NOMO-1 (cell line): Measurements from ENCODE around the gene IGF1R.
"Not testable (repeated sequence)": the region's sequence is repeated elsewhere in the genome, so short reads cannot be mapped to it uniquely, and the experiment has no call there.

ENCODE experiments used
- DNase-seq, 2 experiments: peaks; one replicate each; lab custom pipeline; 2025; ENCODE audit not compliant: unreplicated experiment in 2 of 2; lab: John Stamatoyannopoulos, UW

The IGF1R gene

DNA sequence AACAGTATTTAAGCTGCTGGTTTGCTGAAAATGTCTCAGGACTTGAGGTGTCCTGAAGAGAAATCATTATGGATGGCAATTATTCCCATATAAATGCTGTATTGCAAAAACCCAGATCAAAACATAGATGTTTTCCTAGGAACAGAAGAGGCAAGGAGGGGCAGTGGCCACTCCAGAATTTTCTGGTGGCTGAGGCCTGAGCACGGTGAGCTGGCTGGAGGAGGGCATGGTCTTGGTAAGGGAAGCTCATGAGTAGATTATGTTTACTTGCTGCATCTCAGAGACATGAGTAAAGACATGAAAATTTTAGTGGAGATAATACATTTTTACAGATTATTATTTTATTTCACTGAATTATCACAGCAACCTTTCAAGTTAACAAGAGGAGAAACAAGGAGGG is 328.2 kb downstream of the IGF1R start:
- no peak for DNase-seq

DNA sequence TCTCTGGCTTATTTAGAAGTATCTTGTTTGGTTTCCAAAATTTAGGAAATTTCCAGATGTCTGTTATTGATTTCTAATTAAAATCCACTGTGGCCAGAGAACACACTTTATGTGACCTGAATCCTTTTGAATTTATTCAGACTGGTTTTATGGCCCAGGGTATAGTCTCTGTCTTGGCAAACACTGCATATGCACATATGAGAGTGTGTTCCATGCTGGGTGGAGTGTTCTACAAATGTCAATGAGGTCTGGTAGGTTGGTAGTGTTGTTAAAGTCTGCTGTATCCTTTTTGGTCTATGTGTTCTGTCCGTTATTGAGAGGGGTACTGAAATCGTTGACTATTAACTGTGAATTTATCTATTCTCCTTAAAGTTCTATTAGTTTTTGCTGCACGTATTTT is 329.1 kb downstream of the IGF1R start:
- DNase-seq: no peak

DNA sequence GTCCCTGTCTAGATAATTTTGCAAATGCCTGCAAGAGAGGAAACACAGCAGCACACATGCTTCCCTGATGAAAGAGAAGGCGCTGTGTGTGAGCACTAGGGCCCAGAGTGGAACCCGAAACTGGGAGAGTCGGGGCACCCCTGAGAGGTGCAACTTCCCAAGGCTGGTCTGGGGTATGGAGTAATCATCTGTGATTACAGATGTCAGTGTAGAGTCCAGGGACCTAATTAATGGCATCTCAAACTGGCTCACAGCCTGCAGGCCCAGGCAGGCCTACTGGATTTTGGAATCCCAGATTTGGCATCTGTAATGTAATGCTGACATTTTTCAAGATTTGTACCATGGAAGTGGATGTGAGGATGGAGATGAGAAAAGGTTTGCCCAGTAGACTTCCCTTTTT is 329.8 kb downstream of the IGF1R start:
- no peak for DNase-seq

DNA sequence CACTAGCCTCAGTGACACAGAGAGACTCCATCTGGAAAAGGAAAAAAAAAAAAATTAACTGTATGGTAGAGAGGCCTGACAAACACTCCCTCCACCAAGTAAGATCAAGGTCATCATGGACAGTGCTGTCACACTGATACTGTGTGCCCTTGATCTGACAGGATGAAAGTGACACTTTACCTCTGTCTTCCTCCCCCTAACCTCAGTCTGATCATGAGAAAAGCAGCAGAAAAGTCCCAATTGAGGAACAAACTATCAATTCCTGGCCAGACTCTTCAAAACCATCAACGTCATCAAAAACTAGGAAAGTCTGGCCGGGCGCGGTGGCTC is 332.5 kb downstream of the IGF1R start:
- no peak for DNase-seq

DNA sequence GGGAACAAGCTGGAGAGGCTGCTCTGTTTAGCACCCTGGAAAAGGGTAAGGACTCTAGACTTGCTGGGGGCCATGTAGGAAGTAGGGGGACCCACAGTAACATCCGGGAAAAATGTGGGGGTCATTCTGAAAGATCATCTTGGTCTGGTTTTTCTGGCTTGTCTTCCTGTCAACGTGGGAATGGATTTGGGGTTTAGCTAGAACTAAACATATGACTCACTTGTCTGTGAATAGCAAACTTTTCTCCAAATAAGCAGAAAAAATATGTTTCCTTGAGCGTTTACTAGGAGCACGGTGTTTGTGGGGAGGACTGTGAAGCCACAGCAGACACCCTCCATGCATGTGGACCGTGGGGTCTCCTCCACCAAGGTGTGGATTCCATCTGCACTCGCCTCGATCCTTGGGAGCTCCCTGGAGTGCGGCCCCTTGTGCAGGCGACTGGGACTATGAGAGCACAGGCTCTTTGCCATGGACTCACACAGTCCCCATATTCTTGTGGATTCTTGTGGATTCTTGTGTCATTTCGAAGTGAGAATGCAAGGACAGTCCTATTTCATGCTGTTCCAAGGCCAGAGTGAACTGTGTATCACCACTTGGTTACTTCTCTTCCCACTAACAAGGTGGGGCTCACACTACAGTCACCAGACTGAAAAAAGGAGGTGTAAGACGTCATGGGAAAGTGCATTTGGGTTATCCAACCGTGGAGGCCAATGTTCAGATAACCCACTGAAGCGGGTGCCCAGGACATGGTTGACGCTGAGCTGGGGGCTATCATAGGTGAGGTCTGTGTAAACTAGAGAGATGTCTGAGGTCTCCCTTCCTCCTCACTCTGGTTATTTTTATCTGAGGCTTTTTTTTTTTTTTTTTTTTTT is 333.7 kb downstream of the IGF1R start:
- DNase-seq: no peak

DNA sequence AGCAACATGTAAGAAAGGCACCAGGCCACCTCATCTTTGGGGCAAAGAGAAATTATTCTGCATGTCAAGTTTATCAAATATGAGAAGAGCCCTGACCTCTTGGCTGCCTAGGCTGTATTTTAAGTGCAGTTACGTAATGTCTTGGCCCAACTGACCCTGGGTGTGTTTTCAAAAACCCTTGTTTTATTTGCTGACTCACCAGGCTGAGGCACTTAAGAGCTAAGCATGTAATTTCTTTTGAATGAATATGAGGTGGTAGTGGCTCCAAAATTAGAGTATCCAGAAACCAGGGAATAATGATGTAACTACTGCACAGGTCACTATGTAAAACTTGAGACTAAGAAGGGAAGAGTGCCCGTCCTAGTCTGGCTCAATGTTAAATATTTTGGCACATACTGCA is 335.0 kb downstream of the IGF1R start:
- peak; percentile 76 to 87 for DNase-seq

DNA sequence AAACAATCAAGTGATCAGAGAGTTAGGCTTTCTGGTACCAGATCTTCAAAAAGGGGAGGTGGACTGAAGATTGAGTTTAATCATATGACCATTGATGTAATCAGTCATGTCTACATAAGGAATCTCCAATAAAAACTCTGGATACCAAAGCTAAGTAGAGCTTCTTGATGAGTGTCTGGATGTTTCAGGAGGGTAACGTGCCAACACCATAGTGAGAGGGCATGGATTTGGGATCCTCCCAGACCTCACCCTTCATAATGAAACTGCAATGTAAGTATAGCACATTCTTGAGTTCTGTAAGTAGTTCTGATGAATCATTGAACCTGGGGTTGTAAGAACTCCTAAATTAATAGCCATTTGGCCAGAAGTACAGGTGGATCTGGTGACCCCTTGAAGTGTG is 337.9 kb downstream of the IGF1R start:
- DNase-seq: no peak

DNA sequence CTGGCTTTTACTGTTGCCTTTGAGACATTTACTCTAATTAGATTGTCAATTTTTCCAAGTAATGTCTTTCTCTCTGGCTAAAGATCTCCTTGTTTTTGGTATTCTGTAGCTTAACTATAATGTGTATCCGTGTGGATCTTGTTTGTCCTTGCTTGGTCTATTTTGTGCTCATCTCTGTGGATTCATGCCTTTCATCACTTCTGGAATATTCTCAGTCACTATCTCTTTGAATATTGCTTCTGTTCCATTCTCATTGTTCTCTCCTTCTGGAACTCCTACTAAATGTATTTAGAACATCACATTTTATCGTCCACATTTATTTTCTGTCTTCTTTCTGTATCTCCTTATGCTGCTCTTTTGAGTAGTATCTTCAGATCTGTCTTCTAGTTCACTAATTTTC is 346.6 kb downstream of the IGF1R start:
- no peak for DNase-seq

DNA sequence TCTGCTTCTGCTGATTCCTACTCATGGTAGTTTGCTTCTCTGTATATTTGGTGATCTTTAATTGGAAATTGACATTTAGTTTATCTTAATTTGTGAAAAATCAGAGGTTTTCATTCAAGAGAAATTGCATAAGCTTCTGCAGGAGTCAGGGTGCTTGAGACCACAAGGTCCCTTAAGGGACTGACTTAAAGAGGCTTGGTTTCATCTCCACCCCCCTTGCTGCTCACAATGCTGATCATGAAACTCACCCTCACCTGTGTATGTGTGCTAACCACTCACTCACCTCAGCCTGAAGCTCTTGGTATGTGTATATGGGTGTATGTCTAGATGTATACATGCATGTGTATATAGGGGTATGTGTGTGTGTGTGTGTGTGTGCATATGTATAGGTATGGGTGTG is 347.8 kb downstream of the IGF1R start:
- no peak for DNase-seq

DNA sequence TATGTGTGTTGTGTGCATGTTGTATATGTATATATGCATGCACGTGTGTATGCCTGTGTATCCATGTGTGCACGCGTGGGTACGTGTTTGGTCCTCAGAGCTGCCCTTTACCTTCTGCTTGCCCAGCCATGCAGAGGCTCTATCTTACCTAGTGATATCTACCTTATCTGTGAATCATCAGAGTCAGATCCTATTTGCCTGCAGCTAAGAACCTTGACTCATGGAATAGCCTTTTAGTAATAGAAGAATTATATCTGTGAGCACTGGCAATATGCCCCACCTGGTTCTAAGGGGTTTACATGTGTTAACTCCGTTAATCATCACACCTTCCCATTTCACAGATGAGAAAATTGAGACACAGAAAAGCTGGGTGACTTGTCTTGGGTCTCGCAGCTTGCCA is 348.3 kb downstream of the IGF1R start:
- no peak for DNase-seq

DNA sequence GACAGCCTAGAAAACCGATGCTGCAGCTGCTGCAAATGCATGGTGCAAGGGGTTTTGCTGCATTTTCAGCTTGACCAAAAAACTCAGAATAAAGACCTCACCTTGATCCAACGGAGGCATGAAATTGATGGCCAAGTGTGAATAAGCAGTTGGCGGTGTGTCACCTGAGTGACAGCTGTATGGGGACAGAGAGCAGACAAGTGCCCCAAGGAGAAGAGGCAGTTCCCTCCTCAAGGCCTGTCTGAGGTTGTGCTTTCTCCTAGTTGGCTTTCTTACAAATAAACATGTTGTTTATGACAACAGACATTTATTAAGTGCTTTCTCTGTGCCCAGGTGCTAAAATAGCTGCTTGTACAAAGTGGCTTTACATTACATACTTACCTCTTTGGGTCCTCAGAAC is 349.0 kb downstream of the IGF1R start:
- DNase-seq: no peak

DNA sequence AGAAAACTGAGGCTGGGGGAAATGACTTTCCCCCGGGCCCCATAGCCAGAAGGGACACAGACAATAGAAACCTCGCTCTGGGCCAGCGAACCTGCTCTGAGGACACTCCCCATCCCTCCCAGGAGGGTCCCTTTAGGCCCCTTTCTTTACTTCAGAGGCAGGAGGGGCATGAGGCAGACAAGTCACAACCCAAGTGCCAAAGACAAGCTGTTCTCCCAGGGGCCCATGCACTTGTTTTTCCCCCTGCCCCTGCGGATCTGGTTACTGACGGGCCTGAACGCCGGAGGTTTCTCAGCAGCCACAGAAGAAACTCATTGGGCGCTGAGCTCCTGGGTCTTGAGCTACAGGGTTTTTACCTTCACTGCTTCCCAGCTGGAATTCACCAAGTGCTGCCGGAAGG is 349.4 kb downstream of the IGF1R start:
- no peak for DNase-seq

DNA sequence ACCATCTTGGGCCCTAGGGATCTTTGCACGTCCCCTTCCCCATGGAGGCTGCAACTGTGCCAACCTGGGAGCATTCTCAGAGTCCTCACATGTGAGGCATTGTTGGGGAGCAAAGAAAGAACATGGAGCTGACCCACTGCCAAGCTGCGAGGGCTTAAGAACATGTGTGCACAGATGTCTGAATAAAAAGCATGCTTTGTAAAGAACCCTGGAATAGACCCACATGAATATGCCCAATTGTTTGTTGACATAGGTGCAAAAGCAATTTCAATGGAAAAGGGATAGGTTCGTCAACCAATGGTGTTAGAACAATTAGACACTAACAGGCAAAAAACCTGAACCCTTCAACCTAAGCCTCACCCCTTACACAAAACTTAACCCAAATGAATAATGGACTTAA is 349.9 kb downstream of the IGF1R start:
- no peak for DNase-seq

DNA sequence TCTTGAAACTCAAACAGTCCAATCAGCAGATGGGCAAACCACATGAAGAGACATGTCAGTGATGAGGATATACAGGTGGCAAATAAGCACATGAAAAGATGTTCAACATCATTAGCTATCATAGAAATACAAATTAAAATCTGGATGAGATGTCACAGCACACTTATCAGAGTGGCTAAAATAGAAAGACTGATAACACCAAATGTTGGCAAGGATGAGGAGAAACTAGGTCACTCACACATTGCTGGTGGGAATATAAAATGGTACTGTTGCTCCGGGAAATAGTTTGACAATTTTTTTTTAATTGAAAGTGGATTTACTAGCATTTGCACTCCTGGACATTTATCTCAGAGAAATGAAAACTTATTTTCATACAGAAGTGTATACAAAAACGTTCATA is 350.9 kb downstream of the IGF1R start:
- DNase-seq: no peak

DNA sequence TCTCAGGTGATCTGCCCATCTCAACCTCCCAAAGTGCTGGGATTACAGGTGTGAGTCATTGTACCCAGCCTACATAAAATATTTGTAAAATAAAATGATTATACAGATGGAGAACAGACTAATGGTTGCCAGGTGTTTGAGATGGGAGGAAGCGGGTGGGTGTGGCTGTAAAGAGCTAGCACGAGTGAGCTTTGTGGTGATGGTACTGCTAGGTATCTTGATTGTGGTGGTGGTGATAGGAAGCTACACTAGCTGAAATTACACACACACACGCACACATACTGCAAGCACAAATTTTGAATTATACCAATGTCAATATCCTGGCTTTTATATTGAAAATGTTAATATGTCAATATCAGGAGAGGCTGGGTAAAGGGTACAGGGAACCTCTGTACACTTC is 353.9 kb downstream of the IGF1R start:
- DNase-seq: no peak

DNA sequence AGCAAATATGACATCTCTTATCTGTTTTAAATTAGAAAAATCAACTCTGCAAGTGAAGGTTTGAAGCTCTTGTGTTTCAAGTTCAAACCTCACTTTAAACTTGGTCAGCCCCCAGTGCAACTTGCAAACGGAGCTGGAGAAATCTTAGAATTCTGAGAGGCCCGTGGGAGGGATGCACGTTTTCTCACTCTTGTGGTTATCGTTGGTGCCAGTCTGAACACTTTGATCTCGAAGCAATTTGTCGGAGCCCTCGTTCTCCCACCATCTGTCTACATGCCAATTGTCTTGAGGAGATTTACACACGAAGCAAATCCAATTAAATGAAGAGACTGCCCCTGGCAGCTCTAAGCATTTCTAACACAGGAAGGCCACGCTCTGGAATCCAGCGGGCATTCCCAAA is 355.0 kb downstream of the IGF1R start:
- DNase-seq: not testable (repeated sequence)

DNA sequence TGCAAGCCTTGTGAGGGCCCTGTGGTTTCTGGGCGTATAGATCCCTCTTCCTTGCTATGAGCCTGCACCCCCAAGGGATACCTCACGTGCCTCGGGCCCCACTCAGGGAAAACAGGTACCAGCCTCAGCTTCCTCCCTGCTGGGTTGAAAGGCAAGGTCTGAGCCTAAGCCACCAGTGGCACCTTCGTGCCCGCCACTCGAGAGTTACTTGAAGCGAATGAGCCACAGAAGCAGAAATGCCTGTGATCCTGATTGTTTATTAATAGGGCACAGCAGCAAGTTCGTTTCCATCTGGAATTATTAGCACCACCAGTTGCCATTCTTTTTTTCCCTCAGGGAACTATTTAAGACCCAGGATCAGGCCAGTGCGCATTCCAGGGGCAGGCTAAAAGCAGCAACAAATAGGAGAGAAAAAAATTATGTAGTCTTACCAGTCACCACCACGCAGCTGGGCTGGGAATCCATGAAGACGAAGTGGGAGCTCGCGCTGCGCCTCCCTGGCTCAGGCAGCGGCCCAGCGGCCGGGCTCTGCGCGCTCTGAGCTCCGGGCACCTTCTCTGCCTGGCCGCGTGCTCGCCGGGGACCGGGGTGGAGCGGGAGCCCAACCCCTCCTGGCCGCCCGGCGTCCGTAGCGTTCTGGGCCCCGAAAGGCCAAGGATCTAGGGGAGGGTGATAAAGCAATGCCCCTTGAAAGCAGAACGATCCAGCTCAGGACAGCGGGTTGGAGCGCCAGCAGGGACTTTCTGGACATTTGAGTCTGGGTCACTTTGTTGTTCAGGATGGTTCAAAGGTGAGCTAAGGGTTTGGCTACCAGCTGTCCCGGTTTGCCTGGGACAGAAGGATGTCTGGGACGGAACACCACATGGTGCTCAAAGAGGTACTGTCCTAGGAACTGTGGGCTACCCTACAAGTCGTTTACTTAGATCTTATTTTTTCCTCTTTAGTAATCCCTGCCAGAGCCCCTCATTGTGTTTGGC is 356.9 kb downstream of the IGF1R start:
- not testable (repeated sequence) for DNase-seq

DNA sequence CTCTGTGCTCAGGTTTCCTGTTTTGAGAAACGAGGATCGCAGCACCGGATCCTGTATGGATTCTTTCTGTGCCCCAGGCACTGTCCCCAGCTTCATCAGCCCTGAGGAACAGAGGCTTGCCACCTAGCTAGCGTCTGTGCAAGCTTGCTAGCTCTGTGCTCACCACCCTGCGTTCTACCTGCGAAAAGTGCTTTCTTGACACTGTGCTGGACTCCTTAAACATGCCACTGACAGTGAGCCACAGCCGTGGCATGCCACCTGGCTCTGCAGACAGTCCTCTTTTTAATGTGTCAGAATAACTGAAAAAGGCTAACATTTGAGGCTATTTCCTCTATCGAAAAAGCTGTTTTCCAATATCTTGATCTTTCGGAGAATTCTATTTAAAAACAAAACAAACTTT is 357.8 kb downstream of the IGF1R start:
- DNase-seq: no peak

DNA sequence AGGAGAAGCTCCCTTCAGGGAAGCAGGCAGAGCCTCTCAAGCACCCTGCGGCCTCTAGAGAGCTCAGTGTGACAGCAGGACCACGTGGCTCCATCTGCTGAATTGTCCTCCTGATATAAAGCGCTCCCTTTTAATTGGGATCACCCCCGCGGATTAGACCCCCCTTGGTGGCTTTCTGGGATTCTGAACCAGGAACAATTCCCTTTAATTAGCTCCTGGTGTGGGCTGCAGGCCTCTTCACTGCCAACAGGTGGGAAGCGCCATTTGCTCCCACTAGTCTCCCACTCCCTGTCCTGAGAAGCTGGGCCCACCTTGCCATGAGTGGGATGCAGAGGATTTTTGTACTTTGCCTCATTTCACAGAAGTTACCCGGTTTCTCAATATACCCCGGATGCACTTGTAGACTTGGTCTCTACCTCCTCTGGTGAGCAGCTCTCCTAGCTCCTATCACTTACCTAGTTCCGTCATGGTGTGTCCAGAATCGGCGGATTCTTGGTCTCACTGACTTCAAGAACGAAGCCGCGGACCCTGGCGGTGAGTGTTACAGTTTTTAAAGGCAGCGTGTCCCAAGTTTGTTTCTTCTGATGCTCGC is 358.7 kb downstream of the IGF1R start:
- DNase-seq: no peak

DNA sequence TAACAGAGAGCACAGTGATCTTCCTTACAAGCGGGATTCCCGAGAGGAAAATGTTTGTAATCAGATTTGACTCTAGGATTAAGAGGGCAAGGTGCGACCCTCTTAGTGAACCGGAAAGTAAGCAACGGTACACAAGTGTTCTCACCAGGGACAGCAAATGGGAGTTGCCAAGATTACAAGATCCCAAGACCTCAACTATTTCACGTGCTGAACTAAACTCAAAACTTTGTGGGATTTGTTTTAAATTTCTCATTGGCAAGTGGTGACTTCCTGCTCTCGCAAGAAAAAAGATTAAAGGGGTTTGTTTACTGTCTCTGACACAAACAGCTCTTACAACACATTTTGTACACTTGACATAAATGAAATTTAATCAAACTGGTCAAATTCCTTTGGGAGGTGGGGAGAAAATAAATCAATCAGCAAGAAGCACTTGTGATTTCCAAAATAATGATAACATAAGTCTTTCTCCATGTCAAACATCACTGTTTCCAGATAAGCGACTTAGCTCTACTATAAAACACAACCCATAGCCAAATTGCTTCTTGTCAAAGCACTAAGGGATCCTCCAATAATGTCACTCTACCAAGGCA is 361.5 kb downstream of the IGF1R start:
- no peak for DNase-seq

DNA sequence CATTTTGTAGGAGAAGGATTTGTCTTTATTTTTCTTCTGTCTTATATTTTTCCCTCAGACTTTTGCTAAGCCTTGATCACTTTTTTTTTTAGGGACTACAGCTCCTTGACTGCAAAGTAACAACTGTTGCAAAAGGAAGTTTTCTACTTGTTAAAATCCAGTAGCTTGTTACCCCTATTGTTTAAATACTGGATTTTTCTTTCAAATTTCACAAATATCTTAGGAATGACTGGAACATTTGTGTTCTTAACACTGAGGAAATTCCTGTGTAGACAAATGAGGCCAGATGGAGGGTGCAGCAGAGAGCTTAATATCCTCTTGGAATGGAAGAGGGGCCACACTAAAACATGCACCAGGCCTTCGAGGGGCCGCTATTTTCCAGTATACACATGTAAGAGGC is 362.4 kb downstream of the IGF1R start:
- no peak for DNase-seq
